Mesothelial cell of epicardium (in vitro differentiated cells): ENCODE measurements around the gene UBXN10. TPM values are rescaled to one million over a fixed set of nuclear protein-coding genes. Genes with fewer than 3 reads are reported as not detected.
A peak's percentile ranks its signal among the peaks of the same experiment; 100 is the strongest.

Experiments used
- DNase-seq, 2 experiments: peaks; one replicate each; pipeline ENCODE4 v3.0.0; 2021; ENCODE audit warnings: low spot score in 2 of 2; ENCODE audit not compliant: unreplicated experiment in 2 of 2
- H3K27ac Mint-ChIP-seq: 2 replicates; pipeline ENCODE4 v1.8.0; 2021; ENCODE audit warnings: mixed read lengths
- H3K27me3 Mint-ChIP-seq: 2 replicates; pipeline ENCODE4 v1.8.0; 2021; ENCODE audit warnings: low read depth, mixed read lengths
- H3K36me3 Mint-ChIP-seq: 2 replicates; pipeline ENCODE4 v1.8.0; 2021; ENCODE audit warnings: mixed read lengths
- H3K4me1 Mint-ChIP-seq: 2 replicates; pipeline ENCODE4 v1.8.0; 2021; ENCODE audit warnings: mixed read lengths
- H3K4me3 Mint-ChIP-seq: 2 replicates; pipeline ENCODE4 v1.8.0; 2021; ENCODE audit warnings: mild to moderate bottlenecking, moderate library complexity, mixed read lengths
- H3K9me3 Mint-ChIP-seq: 2 replicates; pipeline ENCODE4 v1.8.0; 2021; ENCODE audit warnings: mixed read lengths
- CTCF ChIP-seq: fragments of 200-600 bp; sonication (generic); IDR thresholded peaks from one replicate; pipeline ENCODE4 v1.5.0; 2021; ENCODE audit warnings: antibody characterized with exemption; ENCODE audit not compliant: unreplicated experiment
- total RNA-seq: library from RNA; stranded (reverse); gene quantifications from 3 replicates; pipeline ENCODE4 v1.2.1, GENCODE V29; 2021

UBXN10 gene
- total RNA-seq, 1 donor from 2014 or later: 2.3 TPM

- no peak overlapping the region for H3K27ac Mint-ChIP-seq
- H3K27me3 Mint-ChIP-seq: no peaks in the 10 kb centered on the region
- TF ChIP-seq CTCF: no peak
- H3K4me3 Mint-ChIP-seq: no peak overlapping the region
- H3K9me3 Mint-ChIP-seq: no peaks in the 10 kb centered on the region
- no peak for DNase-seq
- peaks cover 16% of the 10 kb centered on the region for H3K4me1 Mint-ChIP-seq
- no peaks in the 10 kb centered on the region for H3K36me3 Mint-ChIP-seq
Observed at GRCh38 chr1:20150326-20150705, 35.6 kb upstream of the UBXN10 start.

- Mint-ChIP-seq H3K27me3 (no peaks in the 10 kb centered on the region), H3K4me3 (no peak overlapping the region), H3K27ac (no peak overlapping the region), H3K4me1 (peaks cover 16% of the 10 kb centered on the region), H3K36me3 (no peaks in the 10 kb centered on the region), H3K9me3 (no peaks in the 10 kb centered on the region)
- no peak for TF ChIP-seq CTCF
- no peak for DNase-seq
Observed at GRCh38 chr1:20150969-20151368, 34.9 kb upstream of the UBXN10 start.

GRCh38 chr1:20151906-20152598 is 33.8 kb upstream of the UBXN10 start:
- H3K27ac Mint-ChIP-seq: peak overlapping the region; percentile 60
- peaks cover 16% of the 10 kb centered on the region for H3K4me1 Mint-ChIP-seq
- H3K9me3 Mint-ChIP-seq: no peaks in the 10 kb centered on the region
- TF ChIP-seq CTCF: peak; percentile 92
- no peaks in the 10 kb centered on the region for H3K27me3 Mint-ChIP-seq
- H3K4me3 Mint-ChIP-seq: peak overlapping the region; percentile 63
- peak; percentile 69 to 87 for DNase-seq
- H3K36me3 Mint-ChIP-seq: no peaks in the 10 kb centered on the region

- peak; percentile 49 for TF ChIP-seq CTCF
- no peak overlapping the region for H3K4me3 Mint-ChIP-seq
- no peaks in the 10 kb centered on the region for H3K27me3 Mint-ChIP-seq
- H3K4me1 Mint-ChIP-seq: peaks cover 16% of the 10 kb centered on the region
- peak overlapping the region; percentile 60 for H3K27ac Mint-ChIP-seq
- peaks cover 5% of the 10 kb centered on the region for H3K9me3 Mint-ChIP-seq
- DNase-seq: no peak
- H3K36me3 Mint-ChIP-seq: no peaks in the 10 kb centered on the region
Observed at GRCh38 chr1:20152599-20152930, 33.3 kb upstream of the UBXN10 start.

GRCh38 chr1:20153000-20153418 is 32.9 kb upstream of the UBXN10 start:
- Mint-ChIP-seq H3K4me1 (peaks cover 16% of the 10 kb centered on the region), H3K9me3 (peaks cover 9% of the 10 kb centered on the region), H3K27me3 (no peaks in the 10 kb centered on the region), H3K27ac (peak overlapping the region; percentile 60), H3K4me3 (no peak overlapping the region), H3K36me3 (no peaks in the 10 kb centered on the region)
- no peak for DNase-seq
- TF ChIP-seq CTCF: no peak
